ENCODE measurements around the gene NECTIN2.
"Not testable (repeated sequence)": the region's sequence is repeated elsewhere in the genome, so short reads cannot be mapped to it uniquely, and the experiment has no call there.

The NECTIN2 gene

DNA sequence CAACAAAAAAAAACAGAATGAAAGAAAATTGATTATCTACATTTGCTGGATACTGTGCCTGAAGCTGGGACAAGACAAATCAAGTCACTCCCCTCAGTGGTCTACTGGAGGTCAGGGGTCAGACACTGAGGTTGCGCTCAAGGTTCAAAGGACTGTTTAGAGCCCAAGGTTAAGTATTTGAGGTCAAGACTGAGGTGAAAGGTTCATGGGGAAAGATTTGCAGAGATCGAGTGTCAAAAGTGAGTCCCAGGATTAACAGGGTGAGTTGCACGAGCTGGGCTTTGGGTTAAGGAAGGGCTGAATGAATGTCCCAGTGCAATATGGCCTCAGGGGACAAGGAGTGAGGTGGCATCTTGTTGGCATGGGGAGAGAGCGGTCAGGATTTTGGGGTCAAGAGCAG is 41.6 kb downstream of the NECTIN2 start:
- no peak overlapping the region for H3K4me3 ChIP-seq (ENCODE audit: low read length)
- no peak for DNase-seq (ENCODE audit: low read depth)
- TF ChIP-seq, protein P1, sequence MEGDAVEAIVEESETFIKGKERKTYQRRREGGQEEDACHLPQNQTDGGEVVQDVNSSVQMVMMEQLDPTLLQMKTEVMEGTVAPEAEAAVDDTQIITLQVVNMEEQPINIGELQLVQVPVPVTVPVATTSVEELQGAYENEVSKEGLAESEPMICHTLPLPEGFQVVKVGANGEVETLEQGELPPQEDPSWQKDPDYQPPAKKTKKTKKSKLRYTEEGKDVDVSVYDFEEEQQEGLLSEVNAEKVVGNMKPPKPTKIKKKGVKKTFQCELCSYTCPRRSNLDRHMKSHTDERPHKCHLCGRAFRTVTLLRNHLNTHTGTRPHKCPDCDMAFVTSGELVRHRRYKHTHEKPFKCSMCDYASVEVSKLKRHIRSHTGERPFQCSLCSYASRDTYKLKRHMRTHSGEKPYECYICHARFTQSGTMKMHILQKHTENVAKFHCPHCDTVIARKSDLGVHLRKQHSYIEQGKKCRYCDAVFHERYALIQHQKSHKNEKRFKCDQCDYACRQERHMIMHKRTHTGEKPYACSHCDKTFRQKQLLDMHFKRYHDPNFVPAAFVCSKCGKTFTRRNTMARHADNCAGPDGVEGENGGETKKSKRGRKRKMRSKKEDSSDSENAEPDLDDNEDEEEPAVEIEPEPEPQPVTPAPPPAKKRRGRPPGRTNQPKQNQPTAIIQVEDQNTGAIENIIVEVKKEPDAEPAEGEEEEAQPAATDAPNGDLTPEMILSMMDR (IDR thresholded peaks at IDR 0.05; ENCODE audit: insufficient read depth, low read depth, low read length, missing control alignments), result no peak

DNA sequence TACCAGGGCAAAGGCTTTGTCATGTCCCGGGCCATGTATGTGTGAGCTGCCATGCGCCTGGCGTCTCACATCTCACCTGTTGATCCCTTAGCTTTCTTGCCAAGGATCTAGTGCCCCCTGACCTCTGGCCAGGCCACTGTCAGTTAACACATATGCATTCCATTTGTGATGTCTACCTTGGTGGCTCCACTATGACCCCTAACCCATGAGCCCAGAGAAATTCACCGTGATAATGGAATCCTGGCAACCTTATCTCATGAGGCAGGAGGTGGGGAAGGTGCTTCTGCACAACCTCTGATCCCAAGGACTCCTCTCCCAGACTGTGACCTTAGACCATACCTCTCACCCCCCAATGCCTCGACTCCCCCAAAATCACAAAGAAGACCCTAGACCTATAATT is 42.2 kb downstream of the NECTIN2 start:
- DNase-seq (ENCODE audit: low read depth); H3K4me3 ChIP-seq (ENCODE audit: low read length): not testable (repeated sequence)

DNA sequence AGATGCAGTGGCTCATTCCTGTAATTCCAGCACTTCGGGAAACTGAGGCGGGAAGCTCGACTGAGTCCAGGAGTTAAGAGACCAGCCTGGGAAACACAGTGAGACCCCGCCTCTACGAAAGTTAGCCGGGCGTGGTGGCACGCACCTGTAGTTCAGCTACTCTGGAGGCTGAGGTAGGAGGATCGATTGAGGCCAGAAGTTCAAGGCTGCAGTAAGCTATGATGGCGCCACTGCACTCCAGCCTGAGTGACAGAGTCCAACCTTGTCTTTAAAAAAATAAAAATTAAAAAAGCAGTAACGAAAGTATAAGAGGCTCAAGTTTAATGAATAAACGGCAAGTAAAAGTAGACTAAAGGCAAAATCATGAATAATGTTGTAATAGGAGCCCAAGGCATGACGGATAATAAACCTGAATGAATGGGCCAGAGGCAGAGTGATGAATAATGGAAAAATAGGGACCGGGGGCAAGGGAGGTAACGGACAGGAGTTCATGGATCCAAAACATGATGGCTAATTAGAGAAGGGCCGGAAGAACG is 43.8 kb downstream of the NECTIN2 start:
- DNase-seq (ENCODE audit: low read depth), result no peak
- H3K4me3 ChIP-seq (ENCODE audit: low read length), result peak overlapping the region; percentile 59
- TF ChIP-seq, protein P1 (IDR thresholded peaks at IDR 0.05; ENCODE audit: insufficient read depth, low read depth, low read length, missing control alignments), result no peak

DNA sequence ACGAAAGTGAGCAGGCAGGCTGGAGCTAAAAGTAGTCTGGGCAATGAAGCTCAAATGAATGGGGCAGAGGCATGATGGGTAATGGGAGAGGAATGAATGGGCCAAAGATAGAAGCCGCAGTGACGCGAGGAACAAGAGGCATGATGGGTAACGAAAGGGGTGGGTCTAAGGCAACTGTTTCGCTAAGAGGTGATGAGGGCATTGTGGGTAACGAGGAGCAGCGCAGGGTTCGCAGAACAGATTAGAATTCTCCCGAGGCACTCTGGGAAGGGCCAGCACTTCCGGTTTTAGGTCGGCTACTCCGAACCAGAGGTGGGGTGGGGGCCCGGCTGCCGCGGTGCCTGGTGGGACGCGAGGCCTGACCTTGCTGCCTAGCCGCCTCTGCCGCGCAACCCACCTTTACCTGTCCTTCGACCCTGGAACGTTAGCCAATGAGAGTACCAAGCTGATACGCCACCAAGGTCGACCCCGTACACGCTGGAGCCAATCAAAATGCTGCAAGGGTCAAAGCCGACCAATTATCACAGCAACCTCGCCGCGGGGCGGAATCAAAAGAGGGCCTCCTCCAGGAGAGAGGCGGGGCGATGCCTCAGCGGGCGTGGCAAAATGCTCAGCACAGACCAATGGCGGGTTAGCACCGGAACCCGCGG is 44.4 kb downstream of the NECTIN2 start:
- TF ChIP-seq, protein P1 (IDR thresholded peaks at IDR 0.05; ENCODE audit: insufficient read depth, low read depth, low read length, missing control alignments), result no peak
- DNase-seq (ENCODE audit: low read depth), result peak; percentile 100
- peak overlapping the region; percentile 59 for H3K4me3 ChIP-seq (ENCODE audit: low read length)

DNA sequence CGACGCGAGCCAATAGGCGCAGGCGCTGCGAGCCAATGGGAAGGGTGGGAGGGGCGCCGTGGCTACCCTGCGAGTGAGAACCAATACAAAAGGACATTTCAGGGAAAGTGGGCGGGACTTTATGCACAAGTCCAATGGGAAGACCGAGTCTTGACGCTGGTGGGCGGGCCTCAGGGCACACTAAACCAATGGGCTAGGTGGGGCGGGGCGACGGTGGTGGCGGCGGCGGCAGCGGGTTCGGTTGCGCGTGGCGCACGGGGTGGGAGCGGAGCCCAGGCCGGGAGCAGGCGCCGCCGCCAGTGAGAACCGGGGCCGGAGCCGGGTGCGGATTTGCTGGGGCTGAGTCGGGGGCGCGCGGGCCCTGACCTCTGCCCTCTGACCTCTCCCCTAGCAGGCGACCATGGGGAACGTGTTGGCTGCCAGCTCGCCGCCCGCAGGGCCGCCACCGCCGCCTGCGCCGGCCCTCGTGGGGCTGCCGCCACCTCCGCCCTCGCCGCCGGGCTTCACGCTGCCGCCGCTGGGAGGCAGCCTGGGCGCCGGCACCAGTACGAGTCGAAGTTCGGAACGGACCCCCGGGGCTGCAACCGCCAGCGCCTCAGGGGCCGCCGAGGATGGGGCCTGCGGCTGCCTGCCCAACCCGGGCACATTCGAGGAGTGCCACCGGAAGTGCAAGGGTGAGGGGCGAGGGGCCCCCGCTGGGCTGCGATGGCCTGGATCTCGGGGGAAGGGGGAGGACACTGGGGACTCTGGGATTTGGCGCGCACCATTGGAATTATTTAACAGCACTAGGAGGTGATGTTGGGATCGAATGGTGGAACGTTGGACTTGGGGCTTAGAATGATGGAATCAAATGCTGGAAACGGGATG is 45.2 kb downstream of the NECTIN2 start, which contains the start of gene TOMM40:
Gene TOMM40 (plus strand): TSS at position 239 of the 867 bp plus-strand sequence. CDS start 162 bp downstream, at position 401.
- TF ChIP-seq, protein P1 (IDR thresholded peaks at IDR 0.05; ENCODE audit: insufficient read depth, low read depth, low read length, missing control alignments), result no peak
- no peak for DNase-seq (ENCODE audit: low read depth)

DNA sequence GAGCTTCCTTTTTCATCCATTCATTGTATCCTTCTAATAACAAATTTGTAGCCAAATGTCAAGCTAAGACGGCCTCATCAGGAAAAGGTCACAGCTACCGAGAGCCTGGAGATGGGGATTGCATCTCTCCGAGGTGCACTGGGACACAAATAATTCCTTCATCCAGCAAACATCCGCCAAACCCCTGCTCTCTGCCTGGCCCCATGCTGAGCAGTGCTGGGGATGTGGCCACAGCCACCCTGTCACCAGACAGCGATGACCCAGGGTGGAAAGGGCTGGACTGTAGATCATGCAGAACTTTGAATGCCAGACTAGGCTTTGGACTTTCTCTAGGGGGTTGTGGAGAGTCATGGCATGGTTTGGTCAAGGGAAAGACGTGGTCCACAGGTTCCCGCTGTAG is 46.8 kb downstream of the NECTIN2 start:
- no peak overlapping the region for H3K4me3 ChIP-seq (ENCODE audit: low read length)
- no peak for DNase-seq (ENCODE audit: low read depth)
- TF ChIP-seq, protein P1 (IDR thresholded peaks at IDR 0.05; ENCODE audit: insufficient read depth, low read depth, low read length, missing control alignments), result no peak

More for the DNA sequence above, 45.2 kb downstream of the NECTIN2 start, which contains the start of gene TOMM40:
- H3K4me3 ChIP-seq (ENCODE audit: low read length), result peak within 1 kb of the TSS; percentile 94

DNA sequence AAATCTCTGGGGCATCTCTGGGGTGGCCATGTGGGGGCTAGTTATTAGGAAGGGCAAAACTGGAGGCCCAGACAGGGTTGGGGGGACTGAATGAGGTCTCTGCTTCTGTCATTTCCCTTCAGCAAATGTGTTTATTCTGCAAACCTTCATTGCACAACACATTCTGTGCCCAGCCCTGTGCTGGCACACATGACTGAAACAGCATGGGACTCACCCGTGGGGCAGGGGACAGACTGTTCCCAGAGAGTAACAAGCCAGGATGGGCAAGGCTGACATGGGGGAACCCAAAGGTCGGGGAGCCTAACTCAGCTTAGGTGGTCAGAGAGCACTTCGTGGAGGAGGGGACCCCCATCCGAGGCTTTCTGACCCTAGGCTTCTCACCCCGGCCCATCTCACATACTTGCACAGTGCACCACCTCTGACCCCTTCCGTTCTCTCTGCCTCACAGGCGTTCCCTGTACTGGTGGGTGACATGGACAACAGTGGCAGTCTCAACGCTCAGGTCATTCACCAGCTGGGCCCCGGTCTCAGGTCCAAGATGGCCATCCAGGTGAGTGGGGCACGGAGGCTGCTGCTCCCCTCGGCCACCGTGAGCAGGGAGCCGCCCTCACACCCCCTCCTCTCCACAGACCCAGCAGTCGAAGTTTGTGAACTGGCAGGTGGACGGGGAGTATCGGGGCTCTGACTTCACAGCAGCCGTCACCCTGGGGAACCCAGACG is 47.4 kb downstream of the NECTIN2 start:
- DNase-seq (ENCODE audit: low read depth), result no peak
- H3K4me3 ChIP-seq (ENCODE audit: low read length), result no peak overlapping the region
- TF ChIP-seq, protein P1 (IDR thresholded peaks at IDR 0.05; ENCODE audit: insufficient read depth, low read depth, low read length, missing control alignments), result no peak
